Astrocyte of the spinal cord (primary cell): ENCODE measurements around the gene SCNN1G.

Experiments
- DNase-seq: peaks from one replicate; pipeline ENCODE4 v3.0.0; 2011; ENCODE audit warnings: low read depth, low spot score
- H3K4me3 ChIP-seq: 2 replicates; pipeline ENCODE4 v1.5.1; 2011; ENCODE audit warnings: low read depth, mild to moderate bottlenecking, low read length, moderate library complexity
- CTCF ChIP-seq: IDR thresholded peaks from 2 replicates; pipeline ENCODE4 v1.5.1; 2012; ENCODE audit warnings: low read depth, mild to moderate bottlenecking, low read length, inconsistent platforms
- in situ Hi-C: cut with HindIII; loops from 2 replicates; pipeline ENCODE4 v1.10.0; 2017; ENCODE audit warnings: low sequenced_read_pairs

The SCNN1G gene

GRCh38 chr16:23181506-23181905, 1.0 kb upstream of the SCNN1G start:
- in situ Hi-C loops: no loop called here
- TF ChIP-seq CTCF: no peak
- H3K4me3 ChIP-seq: no peak overlapping the region
- no peak for DNase-seq

DNA sequence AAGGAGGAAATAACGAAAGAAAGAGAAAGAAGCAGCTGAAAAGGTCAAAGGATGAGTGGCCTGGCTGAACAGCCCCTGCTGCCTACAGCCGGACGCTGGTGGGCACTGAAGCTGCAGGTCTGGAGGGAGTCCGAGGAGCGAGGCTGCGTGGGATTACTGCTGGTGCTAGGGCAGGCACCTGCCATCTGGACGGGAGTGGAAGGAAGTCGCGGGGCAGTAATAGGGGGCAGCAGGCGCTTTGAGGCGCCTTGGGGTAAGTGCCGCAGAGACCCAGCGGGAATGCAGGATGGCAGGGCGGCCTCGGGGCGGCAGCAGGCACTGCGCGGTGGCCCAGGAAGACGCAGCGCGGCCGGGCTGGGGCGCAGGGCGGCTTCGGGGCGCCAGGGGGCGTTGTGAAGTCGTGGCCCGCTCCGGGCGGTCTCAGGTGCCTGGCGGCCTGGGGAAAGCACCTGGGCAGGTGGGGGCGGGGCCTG, 303 bp upstream of the SCNN1G start:
- TF ChIP-seq CTCF: peak; percentile 75
- DNase-seq: peak; percentile 41
- H3K4me3 ChIP-seq: no peak overlapping the region
- in situ Hi-C loops: no loop called here

DNA sequence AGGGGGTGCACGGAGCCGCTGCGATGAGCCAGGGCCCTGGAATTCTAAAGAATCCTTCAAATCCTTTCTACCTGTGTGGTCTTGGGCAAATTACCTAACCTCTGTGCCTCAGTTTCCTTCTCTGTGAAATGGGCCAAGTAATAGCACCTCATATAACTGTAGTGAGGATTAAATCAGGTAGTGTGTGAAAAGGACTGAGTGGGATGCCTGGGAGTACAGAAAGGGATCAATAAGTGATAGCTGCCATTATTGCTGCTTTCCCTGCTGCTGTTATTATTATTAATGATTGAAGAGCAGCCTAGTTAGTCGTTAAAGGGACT, 958 bp downstream of the SCNN1G start:
- in situ Hi-C loops: no loop called here
- no peak for DNase-seq
- H3K4me3 ChIP-seq: no peak overlapping the region
- no peak for TF ChIP-seq CTCF

DNA sequence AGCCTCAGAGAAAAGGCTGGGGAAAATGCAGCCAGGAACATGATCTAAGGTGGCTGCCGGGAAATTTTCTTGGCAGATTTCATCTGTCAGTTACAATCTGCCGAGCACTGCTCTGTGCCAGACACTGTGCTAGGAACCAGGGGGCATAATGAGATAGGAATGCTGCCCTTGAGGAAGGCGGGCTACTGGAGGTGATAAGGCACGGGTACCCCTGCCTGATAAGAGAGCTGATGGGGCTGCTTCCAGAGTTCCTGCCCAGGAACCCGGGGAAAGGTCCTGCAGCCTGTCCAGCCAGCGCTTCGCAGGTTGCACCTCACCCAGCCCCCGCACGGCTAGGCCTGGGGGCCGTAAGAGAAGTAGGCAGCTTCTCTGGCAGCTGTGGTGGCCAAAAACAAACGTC, 3.1 kb downstream of the SCNN1G start:
- no peak for TF ChIP-seq CTCF
- H3K4me3 ChIP-seq: no peak overlapping the region
- in situ Hi-C loops: no loop called here

GRCh38 chr16:23186171-23186570, 3.6 kb downstream of the SCNN1G start:
- no peak for TF ChIP-seq CTCF
- no peak for DNase-seq
- H3K4me3 ChIP-seq: no peak overlapping the region
- in situ Hi-C loops: no loop called here

More for the DNA sequence above, 3.1 kb downstream of the SCNN1G start:
- no peak for DNase-seq

DNA sequence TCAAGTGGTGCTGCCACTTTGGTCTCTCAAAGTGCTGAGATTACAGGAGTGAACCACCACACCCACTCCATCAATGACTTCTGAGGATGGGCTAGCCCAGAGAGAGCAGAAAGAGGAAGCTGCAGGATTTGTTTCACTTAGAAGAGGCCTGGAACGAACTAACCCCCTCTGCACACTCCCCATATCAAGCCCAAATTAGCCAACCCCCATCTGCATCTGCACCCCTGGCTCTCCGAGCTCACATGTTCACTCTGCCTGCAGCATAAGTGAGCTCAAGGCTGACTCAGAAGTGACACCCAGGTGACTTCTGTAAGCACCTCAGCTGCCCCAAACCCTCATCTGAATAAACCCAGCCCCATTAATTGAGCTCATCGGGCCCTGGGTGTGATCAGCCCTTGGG, 4.8 kb downstream of the SCNN1G start:
- TF ChIP-seq CTCF: no peak
- in situ Hi-C loops: no loop called here
- H3K4me3 ChIP-seq: no peak overlapping the region
- DNase-seq: no peak

- no peak for DNase-seq
- no peak for TF ChIP-seq CTCF
- in situ Hi-C loops: no loop called here
Measured at GRCh38 chr16:23188911-23189310, 6.4 kb downstream of the SCNN1G start.

More at GRCh38 chr16:23188911-23189310, 6.4 kb downstream of the SCNN1G start:
- no peak overlapping the region for H3K4me3 ChIP-seq
